HG02938 (cell line): ENCODE results near the gene ARHGEF7.
A peak's percentile ranks its signal among the peaks of the same experiment; 100 is the strongest.
"Not testable (repeated sequence)": the region's sequence is repeated elsewhere in the genome, so short reads cannot be mapped to it uniquely, and the experiment has no call there.

Experiments
- ATAC-seq: cut with Tn5 transposase; IDR thresholded peaks from one replicate; pipeline ENCODE4 v1.9.1; 2021; ENCODE audit warnings: mild to moderate bottlenecking, moderate library complexity; ENCODE audit not compliant: unreplicated experiment

ARHGEF7 gene

DNA sequence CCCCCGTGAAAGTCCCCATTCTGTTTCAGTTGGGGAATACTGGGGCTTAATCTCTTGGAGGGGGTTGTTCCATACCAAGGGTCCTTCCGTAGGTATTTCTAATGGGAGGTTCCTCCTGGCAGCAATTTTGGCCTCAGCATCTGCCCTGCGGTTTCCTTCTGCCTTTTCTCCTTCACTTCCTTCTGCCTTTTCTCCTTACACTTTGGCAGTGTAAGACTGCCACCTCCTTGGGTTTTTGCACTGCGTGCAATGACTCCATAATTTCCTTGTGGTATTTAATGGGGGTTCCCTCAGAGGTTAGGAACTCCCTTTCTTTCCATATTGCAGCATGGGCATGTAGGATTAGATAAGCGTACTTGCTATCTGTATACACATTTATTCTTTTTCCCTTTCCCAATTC is 78.1 kb downstream of the ARHGEF7 start:
- not testable (repeated sequence) for ATAC-seq

DNA sequence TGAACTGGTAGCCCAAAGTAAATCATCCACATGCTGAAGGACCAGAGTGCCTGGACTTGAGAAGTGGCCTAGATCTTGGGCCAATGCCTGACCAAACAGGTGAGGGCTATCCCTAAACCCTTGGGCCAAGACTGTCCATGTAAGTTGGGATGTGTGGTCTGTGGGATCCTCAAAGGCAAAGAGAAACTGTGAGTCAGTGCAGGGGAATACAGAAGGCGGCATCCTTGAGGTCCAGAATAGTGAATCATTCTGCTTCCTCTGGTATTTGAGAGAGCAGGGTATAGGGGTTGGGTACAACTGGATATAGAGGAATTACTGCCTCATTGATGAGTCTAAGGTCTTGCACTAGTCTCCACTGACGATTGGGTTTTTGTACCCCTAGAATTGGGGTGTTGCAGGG is 79.5 kb downstream of the ARHGEF7 start:
- not testable (repeated sequence) for ATAC-seq

DNA sequence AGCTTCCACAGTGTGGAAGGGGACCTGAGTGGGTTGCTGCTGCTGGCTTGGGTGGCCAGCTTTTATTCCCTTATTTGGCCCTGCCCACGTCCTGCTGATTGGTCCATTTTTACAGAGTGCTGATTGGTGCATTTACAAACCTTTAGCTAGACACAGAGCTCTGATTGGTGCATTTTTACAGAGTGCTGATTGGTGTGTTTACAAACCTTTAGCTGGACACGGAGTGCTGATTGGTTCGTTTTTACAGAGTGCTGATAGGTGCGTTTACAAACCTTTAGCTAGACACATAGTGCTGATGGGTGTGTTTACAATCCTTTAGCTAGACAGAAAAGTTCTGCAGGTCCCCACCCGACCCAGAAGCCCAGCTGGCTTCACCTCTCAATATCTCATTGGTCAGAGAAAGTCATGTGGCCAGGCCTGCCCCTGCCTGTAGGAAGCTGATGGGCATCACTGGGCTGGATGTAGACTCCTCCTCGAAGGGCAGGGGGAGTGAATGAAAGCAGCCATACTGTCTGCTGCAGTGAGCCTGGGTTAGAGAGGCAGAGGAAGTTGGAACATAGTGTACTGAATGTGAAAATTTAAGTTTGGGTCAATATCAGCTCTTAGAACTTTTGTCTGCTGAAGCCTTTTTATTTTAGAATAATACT is 83.7 kb downstream of the ARHGEF7 start:
- not testable (repeated sequence) for ATAC-seq

DNA sequence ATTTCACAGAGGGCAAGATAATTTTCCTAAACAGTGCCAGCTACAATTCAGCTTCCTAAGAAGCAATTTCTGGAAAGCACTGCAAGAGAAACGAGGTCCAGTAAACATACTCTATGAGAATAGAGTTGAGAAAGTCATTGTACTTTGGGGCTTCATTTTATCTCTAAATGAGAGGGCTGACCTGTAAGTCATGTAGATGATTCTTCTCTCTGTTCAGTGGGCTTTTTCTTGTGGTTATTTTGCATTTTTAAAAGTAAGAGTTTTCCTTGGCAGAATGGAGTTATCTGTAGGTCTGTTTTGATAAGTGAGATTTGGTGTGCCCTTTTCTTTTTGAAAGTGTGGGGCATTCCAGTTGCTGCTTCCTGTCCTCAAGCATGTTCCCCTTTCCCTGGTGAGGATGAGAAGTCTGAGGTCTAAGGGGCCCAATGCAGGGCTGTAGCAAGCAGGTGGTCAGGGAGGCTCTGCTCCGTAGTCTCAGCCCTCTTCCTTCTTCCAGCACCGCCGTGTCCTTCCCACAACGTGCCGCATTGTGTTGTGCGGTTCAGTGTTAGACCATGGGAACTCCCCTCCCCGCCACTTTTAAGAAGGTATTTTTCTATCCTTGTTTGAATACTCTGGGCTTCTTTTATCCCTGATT is 86.3 kb downstream of the ARHGEF7 start:
- ATAC-seq = no peak

DNA sequence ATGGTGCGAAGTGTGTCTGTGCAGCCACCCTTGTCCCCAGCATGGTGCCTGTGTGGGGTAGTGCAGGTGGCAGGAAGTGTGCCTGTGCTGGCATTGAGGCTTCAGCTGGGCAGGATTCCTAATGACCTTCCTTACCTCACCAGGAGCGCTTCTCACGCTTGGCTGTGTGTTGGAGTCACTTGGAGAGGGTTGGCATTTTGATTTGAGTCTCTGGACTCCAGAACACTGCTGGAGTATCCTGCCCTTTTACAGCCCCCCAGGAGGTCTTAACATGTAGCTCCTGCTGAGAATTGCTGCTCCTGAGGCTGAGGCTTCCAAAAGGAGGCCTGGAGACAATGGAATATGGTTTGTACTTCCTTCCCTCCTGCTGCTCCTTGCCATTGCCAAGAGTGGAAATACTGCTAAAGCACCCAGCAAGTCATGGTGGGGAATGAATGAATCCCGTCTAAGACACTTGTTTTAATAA is 87.1 kb downstream of the ARHGEF7 start:
- no peak for ATAC-seq

DNA sequence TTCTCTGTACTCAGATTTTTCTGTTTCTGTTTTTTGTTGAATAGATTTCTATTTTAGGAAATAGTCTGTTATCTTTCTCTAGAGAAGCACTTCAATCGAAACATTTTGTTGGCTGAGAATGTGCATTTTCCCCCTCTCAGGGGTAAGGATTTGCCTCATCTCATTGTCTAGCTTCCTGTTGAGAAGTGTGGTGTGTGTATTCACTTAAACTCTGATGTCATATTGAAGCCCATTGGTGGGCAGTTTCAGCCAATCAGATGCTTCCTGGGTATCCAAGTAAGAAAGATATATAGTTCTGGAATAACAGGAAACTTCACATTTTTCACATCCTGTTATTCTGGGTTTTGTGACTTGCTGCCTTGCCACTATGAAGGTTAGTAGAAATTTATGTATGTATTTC is 87.6 kb downstream of the ARHGEF7 start:
- ATAC-seq = peak; percentile 85

DNA sequence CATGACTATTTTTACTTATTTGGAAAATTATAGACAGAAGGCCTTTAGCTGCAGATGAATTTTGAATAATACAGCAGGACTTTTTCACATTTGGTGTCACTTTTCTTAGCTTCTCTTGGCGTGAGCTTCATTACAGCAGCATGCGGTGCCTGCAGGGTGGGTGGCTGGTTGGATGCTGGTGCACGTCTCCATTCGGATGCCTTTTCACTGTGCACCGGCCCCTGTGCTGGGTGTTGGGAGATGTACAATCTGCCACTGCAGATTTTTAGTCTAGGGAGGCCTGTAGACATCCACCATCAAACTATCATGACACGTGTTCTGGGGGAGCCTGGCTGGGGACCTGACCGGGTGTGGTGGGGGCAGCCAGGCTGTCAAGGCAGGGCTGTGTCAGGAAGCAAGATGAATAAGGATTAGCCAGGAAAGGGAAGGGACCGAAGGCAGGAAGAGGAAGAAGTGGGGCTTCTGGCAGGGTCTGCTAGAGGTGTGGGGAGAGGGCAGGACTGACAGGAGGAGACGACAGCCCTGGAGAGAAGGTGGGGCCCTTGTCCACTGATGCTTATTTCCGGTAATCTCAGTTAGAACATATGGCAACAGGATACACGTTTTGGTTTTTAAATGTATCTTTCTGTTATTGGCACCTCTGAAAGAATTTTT is 88.8 kb downstream of the ARHGEF7 start:
- no peak for ATAC-seq

DNA sequence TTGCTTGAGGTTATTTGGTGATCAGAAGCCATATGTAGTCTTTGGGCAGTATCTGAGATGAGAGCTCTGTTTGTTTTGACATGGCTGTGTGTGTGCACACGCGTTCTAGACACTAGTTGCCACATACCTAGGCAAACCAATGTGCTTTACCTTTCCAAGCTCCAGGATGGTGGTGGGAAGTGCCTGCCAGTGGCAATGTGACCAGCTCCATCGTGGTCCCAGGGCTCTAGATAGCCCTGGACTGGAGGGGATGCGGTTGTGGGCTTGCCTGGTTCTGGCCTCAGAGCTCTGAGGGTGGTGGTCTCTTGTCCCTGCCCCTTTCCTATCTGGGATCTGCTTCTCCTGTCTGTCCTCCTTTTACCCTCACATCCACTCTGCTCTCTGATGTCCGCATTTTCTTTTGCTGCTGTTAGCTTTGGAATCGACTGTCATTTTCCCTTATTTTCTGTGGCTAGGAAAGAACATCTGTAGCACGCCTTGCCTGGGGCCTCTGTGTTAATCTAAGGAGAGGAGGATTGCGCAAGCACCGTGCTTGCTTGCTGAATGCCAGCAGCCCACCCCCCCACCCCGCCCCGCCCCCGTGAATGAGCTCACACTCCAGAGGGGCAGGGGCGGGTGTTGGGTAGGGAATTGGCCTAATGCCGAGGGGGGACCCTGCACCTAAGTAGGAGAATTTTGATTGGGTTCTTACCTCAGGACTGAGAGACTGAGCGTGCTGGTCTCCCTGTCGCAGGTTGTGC is 89.5 kb downstream of the ARHGEF7 start:
- ATAC-seq = no peak

DNA sequence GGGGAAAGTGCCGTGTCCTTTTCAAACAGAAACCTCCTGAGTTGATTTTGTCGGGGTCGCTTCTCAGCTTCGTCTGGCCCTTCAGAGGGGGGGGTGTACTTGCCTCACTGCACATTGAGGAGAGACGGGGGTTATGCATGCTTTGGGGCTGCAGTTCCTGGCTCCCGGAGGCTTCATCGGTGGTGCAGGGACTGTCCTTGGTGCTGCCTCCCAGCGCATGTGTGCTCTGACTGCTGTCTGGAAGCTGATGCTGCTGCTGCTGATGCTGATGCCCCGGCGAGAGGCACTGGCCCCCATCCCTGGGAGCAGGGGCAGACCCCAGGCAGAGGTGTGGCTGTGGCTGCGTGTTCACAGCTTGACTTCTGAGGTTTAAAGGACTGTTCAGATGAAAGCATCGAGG is 91.0 kb downstream of the ARHGEF7 start:
- ATAC-seq = no peak

DNA sequence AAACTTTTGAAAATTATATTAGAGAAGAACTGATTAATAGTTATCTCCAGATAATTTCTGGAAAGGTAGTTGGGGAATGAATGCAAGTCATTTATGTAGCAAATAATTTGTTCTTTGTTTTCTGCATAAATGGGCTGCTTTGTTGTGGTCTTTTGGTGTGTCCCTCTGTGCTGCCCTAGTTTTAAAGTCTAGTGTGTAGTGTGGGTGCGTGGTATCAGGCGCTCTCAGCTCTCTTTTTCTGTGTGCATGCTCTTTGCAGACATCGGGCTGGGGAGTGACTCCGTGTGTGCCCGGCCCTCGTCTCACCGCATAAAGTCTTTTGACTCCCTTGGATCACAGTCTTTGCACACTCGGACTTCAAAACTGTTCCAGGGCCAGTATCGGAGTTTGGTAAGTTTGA is 94.5 kb downstream of the ARHGEF7 start:
- no peak for ATAC-seq

DNA sequence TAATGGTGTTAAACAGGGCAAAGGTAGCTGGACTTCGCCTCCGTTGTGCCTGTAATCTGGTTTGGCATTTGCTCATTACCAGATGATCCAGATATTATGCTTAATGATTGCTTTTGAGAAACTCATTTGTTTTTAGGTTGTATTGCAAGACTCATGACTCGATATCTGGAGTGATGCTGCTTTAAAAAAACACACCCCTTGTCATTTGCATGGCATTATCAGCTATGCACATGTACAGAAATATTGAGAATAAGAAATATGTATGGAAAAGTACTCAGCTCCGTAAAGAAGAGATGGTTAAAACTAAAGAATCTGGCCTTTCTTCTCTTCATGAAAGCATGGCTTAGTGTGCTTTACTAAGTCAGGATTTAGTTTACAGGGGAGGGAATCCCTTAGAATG is 95.0 kb downstream of the ARHGEF7 start:
- no peak for ATAC-seq

DNA sequence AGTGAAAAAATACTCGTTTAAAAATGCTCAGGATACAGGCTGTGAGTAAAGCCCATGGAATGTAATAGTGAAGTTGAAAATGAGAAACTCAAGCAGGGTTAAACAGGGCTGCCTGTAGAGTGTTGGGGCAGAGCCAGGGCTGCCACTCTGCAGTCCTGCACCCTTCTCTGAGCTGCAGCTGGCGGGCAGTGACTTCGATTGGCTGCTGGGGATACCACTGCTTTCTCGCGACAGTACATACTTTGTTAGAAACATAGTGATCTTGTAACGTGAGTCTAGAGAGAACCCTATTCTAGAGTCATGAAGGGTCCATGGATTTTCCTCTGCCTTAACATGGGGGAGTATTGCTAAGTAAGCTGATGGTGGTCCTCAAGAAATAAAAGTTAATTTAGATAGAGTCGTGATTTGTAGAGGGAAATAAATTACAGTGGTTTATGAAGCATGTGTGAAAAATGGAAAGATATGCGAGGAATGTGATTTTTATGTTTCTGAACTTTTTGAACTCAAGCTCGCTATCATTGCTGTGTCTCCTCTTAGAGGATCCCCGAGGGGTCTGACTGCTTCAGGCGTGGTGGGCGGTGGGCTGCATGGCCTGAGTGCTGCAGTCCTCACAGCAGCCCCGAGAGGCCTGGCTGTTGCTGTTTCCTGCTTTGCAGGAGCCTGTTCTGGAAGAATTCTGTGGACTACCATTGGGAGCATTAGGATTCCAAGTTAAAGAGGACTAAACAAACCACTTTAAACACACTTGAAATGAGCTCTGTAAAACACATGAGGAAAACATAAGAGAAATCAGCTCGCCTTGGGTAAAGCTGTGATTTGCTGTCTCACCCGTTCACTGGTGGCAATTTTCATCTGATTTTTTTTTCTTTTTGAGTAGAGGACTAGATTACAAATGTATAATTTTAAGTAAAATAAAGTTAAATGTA is 95.7 kb downstream of the ARHGEF7 start:
- ATAC-seq = no peak

DNA sequence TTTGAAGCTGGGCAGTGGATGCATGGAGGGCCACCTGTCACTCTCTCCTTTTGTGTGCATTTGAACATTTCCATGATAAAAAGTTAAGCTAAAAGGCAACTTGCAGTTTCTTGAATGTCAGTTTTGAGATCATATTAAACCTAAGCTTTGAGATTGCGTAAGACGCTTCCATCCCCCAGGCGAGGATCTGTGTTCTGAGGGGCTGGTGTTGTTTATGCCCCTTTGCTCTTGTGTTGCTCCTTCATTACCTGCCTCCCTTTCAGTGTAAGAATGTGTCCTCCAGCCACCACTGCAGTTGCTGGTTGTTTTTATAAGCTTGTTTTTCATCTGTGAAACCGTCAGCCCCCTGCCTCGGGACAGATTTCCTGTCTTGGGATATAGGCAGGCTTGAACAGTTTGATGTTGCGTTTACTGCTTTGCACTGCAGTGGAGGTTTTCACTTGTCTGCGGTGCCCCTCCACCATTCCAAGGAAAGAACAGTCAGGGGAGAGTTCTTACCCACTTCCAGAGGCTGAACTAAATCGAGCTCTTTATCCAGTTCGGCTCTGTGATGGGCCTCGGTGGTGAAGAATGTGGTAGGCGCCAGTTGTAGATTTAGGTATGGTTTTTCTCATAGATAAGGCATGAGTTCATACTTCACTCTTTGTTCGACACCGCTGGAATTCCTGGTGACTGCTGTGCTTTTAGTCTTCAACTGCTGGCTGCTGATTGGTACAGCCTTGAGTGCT is 96.8 kb downstream of the ARHGEF7 start:
- no peak for ATAC-seq

DNA sequence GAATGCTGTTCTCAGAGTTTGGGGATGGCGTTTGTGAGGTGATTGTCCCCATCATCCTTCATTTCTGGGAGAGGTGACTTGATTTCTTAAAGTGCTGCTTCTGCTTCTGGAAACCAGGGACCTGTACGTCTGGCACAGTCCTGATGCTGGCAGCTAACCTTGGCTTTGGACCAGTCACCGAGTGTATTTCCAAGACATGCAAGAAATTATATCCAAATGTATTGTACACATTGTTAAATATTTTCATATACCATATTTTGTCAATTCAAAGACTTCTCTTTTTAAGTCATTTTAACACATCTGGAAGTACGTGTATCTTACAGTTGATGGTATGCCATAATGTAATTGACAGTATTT is 97.4 kb downstream of the ARHGEF7 start:
- no peak for ATAC-seq

DNA sequence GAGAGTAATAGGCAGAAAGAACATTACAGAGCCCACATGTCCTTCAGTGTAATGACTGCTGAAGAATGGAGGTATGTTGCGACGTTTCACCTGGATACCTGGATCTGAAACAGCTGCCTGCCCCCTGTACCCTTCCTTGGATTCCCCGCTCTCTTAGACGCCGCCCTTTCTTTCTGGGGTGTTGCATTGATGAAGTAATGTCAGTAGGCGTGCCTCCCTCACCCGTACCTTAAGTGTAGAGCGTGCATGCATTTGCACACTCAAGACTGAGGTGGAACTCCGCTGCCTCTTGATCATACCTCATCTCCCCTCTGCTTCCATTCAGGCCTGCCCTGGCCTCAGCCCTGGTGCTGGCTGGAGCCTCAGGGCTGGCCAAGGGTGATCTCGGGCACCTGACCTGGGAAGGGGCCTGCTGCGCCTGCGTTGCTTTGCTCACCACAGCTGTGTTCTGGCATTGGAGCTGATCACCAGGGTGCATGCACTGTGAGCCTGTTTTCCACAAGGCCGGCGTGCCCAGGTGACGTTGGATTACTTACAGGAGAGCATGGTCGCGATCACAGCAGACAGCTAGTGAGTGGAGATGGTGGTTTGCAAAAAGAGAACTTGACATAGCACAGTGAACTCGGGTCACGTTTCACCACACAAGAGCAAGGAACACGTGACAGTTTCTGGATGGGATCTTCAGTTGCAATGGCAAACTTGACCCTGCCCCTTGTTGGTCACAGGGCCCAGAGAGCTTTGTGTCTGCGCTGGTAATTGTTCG is 99.0 kb downstream of the ARHGEF7 start:
- no peak for ATAC-seq

DNA sequence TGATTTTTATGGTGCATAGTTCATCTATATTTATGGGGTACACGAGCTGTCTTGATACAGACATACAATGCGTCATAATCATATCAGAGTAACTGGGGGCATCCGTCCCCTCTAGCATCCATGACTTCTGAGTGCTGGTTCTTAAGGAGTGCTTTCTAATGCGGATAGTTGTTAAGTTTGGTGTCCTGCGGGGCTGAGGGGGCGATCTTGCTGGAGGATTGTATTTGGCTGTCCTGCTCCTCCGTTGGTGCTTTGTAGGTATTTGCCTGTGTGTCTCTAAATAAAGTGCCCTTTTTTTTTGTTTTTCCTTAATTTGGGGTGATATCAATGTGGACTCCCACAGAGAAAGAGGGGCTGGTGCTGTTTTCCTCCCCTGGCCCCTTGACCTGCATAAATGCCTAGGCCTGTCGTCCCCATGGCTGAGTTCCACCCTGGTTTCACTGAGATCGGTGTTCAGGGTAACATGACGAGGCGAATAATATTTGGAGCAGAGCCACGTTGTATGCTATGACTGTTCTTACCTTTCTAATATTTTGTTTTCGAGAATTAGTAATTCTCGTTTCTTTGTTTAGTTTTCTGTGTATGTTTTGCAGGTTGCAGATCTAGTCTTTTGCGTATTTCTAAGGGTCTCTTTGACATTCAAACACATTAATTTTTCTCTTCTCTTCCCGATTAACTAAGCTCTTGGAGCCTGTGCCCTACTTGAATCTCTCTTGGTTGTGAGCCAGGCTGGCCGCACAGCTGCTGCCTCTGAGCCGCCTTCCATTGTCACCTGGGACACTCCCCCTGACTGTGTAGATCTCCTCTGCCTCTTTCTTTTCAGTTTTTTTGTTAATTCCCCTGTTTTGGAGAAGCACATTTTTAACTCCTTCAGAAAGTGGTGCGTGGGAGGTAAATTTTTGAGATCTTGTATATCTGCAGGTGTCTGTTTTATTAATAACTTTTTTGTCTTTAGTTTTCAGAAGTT is 100.3 kb downstream of the ARHGEF7 start:
- ATAC-seq = no peak

DNA sequence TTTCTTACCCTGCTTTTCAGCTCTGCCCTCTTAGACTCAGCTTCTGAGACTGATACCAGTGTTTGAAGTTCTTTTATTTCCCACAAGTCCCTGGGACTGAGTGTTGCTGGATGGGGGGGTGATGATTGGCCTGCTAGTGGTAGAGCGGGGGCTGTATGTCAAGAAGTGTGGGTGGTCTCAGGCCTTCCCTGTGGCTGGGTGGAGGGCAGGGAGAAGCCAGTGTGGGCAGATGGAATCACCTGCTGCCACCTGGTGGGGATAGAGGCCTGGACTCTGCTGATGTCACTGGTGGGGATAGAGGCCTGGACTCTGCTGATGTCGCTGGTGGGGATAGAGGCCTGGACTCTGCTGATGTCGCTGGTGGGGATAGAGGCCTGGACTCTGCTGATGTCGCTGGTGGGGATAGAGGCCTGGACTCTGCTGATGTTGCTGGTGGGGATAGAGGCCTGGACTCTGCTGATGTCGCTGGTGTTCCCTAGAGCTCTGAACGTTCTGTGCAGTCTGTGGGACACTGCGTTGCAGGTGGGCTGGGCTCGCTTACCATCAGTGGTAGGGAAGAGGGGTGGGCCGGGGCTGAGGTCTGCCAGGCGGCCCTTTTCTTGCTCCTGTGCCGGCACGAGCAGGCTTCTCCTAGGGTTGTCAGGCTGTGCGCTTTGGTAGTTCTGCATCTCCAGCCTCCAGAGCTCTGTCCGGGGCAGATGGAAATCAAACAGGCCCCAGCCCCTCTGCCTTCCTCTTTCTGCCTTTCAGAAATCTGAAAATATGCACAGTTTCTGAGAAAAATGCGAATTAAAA is 101.3 kb downstream of the ARHGEF7 start:
- ATAC-seq = peak; percentile 53
